A549 (cell line): ENCODE data around the gene ARHGEF7. TPM values are rescaled to one million over a fixed set of nuclear protein-coding genes. Genes with fewer than 3 reads are reported as not detected.

Experiments
- ATAC-seq, 2 experiments: fragments of 200-7000 bp in 1 of 2; fragments of >200 bp in 1 of 2; cut with Nextera tagmentation in 1 of 2; cut with Tn5 transposase in 1 of 2; 3 replicates each; pipeline versions ENCODE4 v1.8.0 to v1.9.1; 2018 to 2020; ENCODE audit warnings: mild to moderate bottlenecking in 1 of 2, moderate library complexity in 1 of 2
- CTCF ChIA-PET: fragments of 300-600 bp; sonication (Branson Sonifier 250); formaldehyde crosslinking; extraction: SDS; loops from one replicate; lab custom pipeline; 2021; ENCODE audit warnings: antibody characterized with exemption, inconsistent platforms; lab: Yijun Ruan, JAX
- POLR2A ChIA-PET: fragments of 350-600 bp; formaldehyde crosslinking; extraction: SDS; loops from one replicate; lab custom pipeline; 2021; ENCODE audit warnings: antibody characterized with exemption, inconsistent platforms; lab: Yijun Ruan, JAX
- DNase-seq, 2 experiments: peaks; one replicate each; pipeline versions ENCODE4 v3.0.0 to v3.0.0-alpha.2; 2011 to 2016; ENCODE audit warnings: low read depth in 1 of 2, low spot score in 1 of 2
- FAIRE-seq: peaks from 2 replicates; lab custom pipeline; 2011; peaks lifted over from hg19 to GRCh38; lab: Jason Lieb, UNC
- H3K27ac ChIP-seq, 2 experiments: fragments of >200 bp; sonication (Bioruptor Twin); formaldehyde crosslinking; 3 replicates each; pipeline ENCODE4 v1.5.1; 2016 to 2017
- H3K4me1 ChIP-seq: fragments of >200 bp; sonication (Bioruptor Twin); formaldehyde crosslinking; 3 replicates; pipeline ENCODE4 v1.6.1; 2016
- H3K4me2 ChIP-seq: fragments of >200 bp; sonication (Bioruptor Twin); formaldehyde crosslinking; 3 replicates; pipeline ENCODE4 v1.6.1; 2016
- H3K4me3 ChIP-seq: fragments of >200 bp; sonication (Bioruptor Twin); formaldehyde crosslinking; 3 replicates; pipeline ENCODE4 v1.5.1; 2016
- H3K9me3 ChIP-seq: fragments of >200 bp; sonication (Bioruptor Twin); formaldehyde crosslinking; 3 replicates; pipeline ENCODE4 v1.6.1; 2016
- CBX8 ChIP-seq: fragments of 200-600 bp; sonication (generic); IDR thresholded peaks from 2 replicates; pipeline ENCODE4 v1.6.1; 2016
- CEBPB ChIP-seq, 2 experiments: fragments of >200 bp in 1 of 2; sonication (Bioruptor Twin) in 1 of 2; formaldehyde crosslinking in 1 of 2; IDR thresholded peaks; 2 replicates each; pipeline ENCODE4 v1.6.1; 2012 to 2016
- CHD2 ChIP-seq: fragments of 150-350 bp; IDR thresholded peaks from 2 replicates; pipeline ENCODE4 v1.6.1; 2014; ENCODE audit warnings: low read length; ENCODE audit not compliant: partially characterized antibody
- E2F6 ChIP-seq: IDR thresholded peaks from 2 replicates; pipeline ENCODE4 v1.6.1; 2012; ENCODE audit warnings: low read depth, borderline replicate concordance
- EHMT2 ChIP-seq: fragments of 200-600 bp; sonication (generic); IDR thresholded peaks from 2 replicates; pipeline ENCODE4 v1.6.1; 2016; ENCODE audit warnings: antibody characterized with exemption, low read depth, mild to moderate bottlenecking, moderate library complexity
- EP300 ChIP-seq, 2 experiments: fragments of >200 bp; sonication (Bioruptor Twin); formaldehyde crosslinking; IDR thresholded peaks; 2 replicates in 1 of 2; 3 replicates in 1 of 2; pipeline ENCODE4 v1.6.1; 2016 to 2017
- HDAC2 ChIP-seq: fragments of 200-600 bp; sonication (generic); IDR thresholded peaks from 2 replicates; pipeline ENCODE4 v1.6.1; 2016
- HMGXB4 ChIP-seq: fragments of 250-450 bp; sonication (Bioruptor Pico); IDR thresholded peaks from 2 replicates; pipeline ENCODE4 v1.5.0; 2021; ENCODE audit warnings: mild to moderate bottlenecking, moderate library complexity, borderline replicate concordance
- HOXB5 ChIP-seq: fragments of 250-450 bp; sonication (Bioruptor Pico); IDR thresholded peaks from 2 replicates; pipeline ENCODE4 v1.5.0; 2020; ENCODE audit warnings: mild to moderate bottlenecking, moderate library complexity
- JUN ChIP-seq, 2 experiments: fragments of >200 bp; sonication (Bioruptor Twin); formaldehyde crosslinking; IDR thresholded peaks; 2 replicates in 1 of 2; 3 replicates in 1 of 2; pipeline ENCODE4 v1.6.1; 2016 to 2017
- JUNB ChIP-seq: fragments of >200 bp; sonication (Bioruptor Twin); formaldehyde crosslinking; IDR thresholded peaks from 2 replicates; pipeline ENCODE4 v1.6.1; 2016
- KDM1A ChIP-seq: fragments of 200-600 bp; sonication (generic); IDR thresholded peaks from 2 replicates; pipeline ENCODE4 v1.6.1; 2016; ENCODE audit warnings: low read depth, mild to moderate bottlenecking
- KDM5A ChIP-seq: fragments of 200-600 bp; sonication (generic); IDR thresholded peaks from 2 replicates; pipeline ENCODE4 v1.6.1; 2016; ENCODE audit warnings: antibody characterized with exemption, mild to moderate bottlenecking
- MAFK ChIP-seq: fragments of 450-650 bp; IDR thresholded peaks from 2 replicates; pipeline ENCODE4 v1.6.1; 2014; ENCODE audit not compliant: partially characterized antibody
- NR3C1 ChIP-seq: fragments of >200 bp; sonication (Bioruptor Twin); formaldehyde crosslinking; IDR thresholded peaks from 3 replicates; pipeline ENCODE4 v1.6.1; 2017
- PBX3 ChIP-seq: IDR thresholded peaks from 2 replicates; pipeline ENCODE4 v1.6.1; 2012
- POLR2AphosphoS2 ChIP-seq: conservative IDR thresholded peaks from 2 replicates; pipeline ENCODE4 v1.6.1; 2012; ENCODE audit warnings: low read length, improper control_type of control experiment, inconsistent platforms
- ZFP36 ChIP-seq: fragments of 450-650 bp; IDR thresholded peaks from 2 replicates; pipeline ENCODE4 v1.6.1; 2014; ENCODE audit warnings: borderline replicate concordance; ENCODE audit not compliant: partially characterized antibody
- WGBS: methylation state at CpG from one replicate; pipeline ENCODE4 v1.1.6; 2017; ENCODE audit errors: missing lambda C conversion rate; 5-methylcytosine and 5-hydroxymethylcytosine counted together
- polyA plus RNA-seq, 4 experiments: library from polyadenylated mRNA; depleted of rRNA in 3 of 4; stranded (reverse); fragments of >200 nt; fragmentation: RNase III in 1 of 4; extraction: RNeasy Plus Mini Kit Qiagen cat#74134 plus additional on column Dnase treatment in 1 of 4; gene quantifications; 2 replicates in 3 of 4; 3 replicates in 1 of 4; pipeline ENCODE4 v1.2.3, GENCODE V29; 2011 to 2017
- TF ChIP-seq, protein P1 (sequence below): IDR thresholded peaks from 2 replicates; pipeline ENCODE4 v1.6.1; 2012

The ARHGEF7 gene
- polyA plus RNA-seq, 2 of the 4 experiments (the other 2 are of a cell fraction) = 21.1 to 23.1 TPM

DNA sequence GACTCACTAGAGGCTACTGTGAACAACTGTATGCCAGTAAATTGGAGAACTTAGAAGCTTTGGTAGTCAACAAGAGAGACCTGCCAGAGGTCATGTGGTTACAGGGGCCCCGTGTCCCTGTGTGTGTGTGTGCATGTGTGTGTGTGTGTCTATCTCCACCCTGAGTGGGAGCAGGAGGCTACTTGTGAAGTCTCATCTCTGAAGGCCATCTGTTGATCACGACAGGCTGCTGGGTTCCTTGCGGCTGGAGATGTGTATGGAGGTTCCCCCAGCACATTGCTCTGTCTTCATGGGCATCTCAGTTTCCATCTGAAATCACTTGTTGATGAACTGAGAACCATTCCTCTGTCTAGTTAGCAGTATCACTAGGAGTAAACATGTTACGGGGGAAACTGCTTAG, 147.2 kb downstream of the ARHGEF7 start:
- Histone ChIP-seq H3K27ac (no peak overlapping the region), H3K4me1 (no peaks in the 10 kb centered on the region), H3K4me2 (no peak overlapping the region), H3K9me3 (no peaks in the 10 kb centered on the region), H3K4me3 (no peak overlapping the region)
- DNase-seq (no peak), FAIRE-seq (no peak), ATAC-seq (no peak)
- no peak for TF ChIP-seq E2F6
- no peak for TF ChIP-seq HOXB5 (CRISPR knock-in tag)
- no peak for TF ChIP-seq JUN (IDR thresholded peaks at IDR 0.05)
- TF ChIP-seq KDM1A = no peak
- TF ChIP-seq EP300 (IDR thresholded peaks at IDR 0.05) = no peak
- TF ChIP-seq ZFP36 = no peak
- no peak for TF ChIP-seq CEBPB (IDR thresholded peaks at IDR 0.05)
- TF ChIP-seq, protein P1, sequence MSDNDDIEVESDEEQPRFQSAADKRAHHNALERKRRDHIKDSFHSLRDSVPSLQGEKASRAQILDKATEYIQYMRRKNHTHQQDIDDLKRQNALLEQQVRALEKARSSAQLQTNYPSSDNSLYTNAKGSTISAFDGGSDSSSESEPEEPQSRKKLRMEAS = no peak
- no peak for TF ChIP-seq JUNB
- TF ChIP-seq POLR2AphosphoS2 = no peak
- no peak for TF ChIP-seq EHMT2
- no peak for TF ChIP-seq CBX8
- no peak for TF ChIP-seq KDM5A
- WGBS = 92% methylated on average over 2 of the region's 4 CpGs
- CTCF ChIA-PET = no interaction called here
- POLR2A ChIA-PET = no interaction called here

- ChIA-PET CTCF (no interaction called here), POLR2A (no interaction called here)
- WGBS = 83% methylated on average over 1 of the region's 3 CpGs
Observed at GRCh38 chr13:111262715-111263114, 147.6 kb downstream of the ARHGEF7 start.

More at GRCh38 chr13:111262715-111263114, 147.6 kb downstream of the ARHGEF7 start:
- Histone ChIP-seq H3K4me1 (no peaks in the 10 kb centered on the region), H3K27ac (no peak overlapping the region), H3K9me3 (no peaks in the 10 kb centered on the region), H3K4me3 (no peak overlapping the region), H3K4me2 (no peak overlapping the region)
- FAIRE-seq (no peak), DNase-seq (no peak), ATAC-seq (no peak)
- no peak for TF ChIP-seq KDM5A
- no peak for TF ChIP-seq HMGXB4 (CRISPR knock-in tag)
- no peak for TF ChIP-seq MAFK
- TF ChIP-seq PBX3 = no peak
- TF ChIP-seq CHD2 = no peak
- no peak for TF ChIP-seq HDAC2
- TF ChIP-seq, protein P1 = no peak
- TF ChIP-seq NR3C1 = no peak
- no peak for TF ChIP-seq KDM1A
